Ascending aorta (tissue), 2 donors: ENCODE results near the gene NCKAP5. TPM values are rescaled to one million over a fixed set of nuclear protein-coding genes. Genes with fewer than 3 reads are reported as not detected.

ENCODE experiments used
- DNase-seq, 2 donors: peaks; one replicate each; pipeline ENCODE4 v3.0.0-alpha.2; 2019; ENCODE audit warnings: low spot score in 2 of 2
- H3K27ac ChIP-seq, 2 donors: fragments of 200-600 bp; sonication (generic); one replicate each; pipeline ENCODE4 v1.5.1; 2016 to 2017; ENCODE audit warnings: mild to moderate bottlenecking in 1 of 2
- H3K27me3 ChIP-seq: fragments of 200-600 bp; sonication (generic); one replicate; pipeline ENCODE4 v1.5.1; 2017
- H3K36me3 ChIP-seq, 2 donors: fragments of 200-600 bp; sonication (generic); one replicate each; pipeline ENCODE4 v1.5.1; 2016
- H3K4me1 ChIP-seq, 2 donors: fragments of 200-600 bp; sonication (generic); one replicate each; pipeline ENCODE4 v1.5.1; 2016 to 2017; ENCODE audit warnings: mild to moderate bottlenecking in 1 of 2
- H3K4me3 ChIP-seq, 2 donors: fragments of 200-600 bp; sonication (generic); one replicate each; pipeline ENCODE4 v1.5.1; 2016 to 2017; ENCODE audit warnings: mild to moderate bottlenecking in 1 of 2
- H3K9me3 ChIP-seq, 2 donors: fragments of 200-600 bp; sonication (generic); one replicate each; pipeline ENCODE4 v1.5.1; 2016
- CTCF ChIP-seq, 3 experiments: fragments of 200-600 bp in 2 of 3; fragments of 450-650 bp in 1 of 3; sonication (generic) in 2 of 3; IDR thresholded peaks; one replicate each; pipeline ENCODE4 v1.5.1; 2016 to 2019; ENCODE audit warnings: antibody characterized with exemption in 3 of 3, mild to moderate bottlenecking in 1 of 3, moderate library complexity in 1 of 3
- intact Hi-C: fragments of 100-400 bp; cut with DNase I; formaldehyde crosslinking; loops from one replicate; pipeline ENCODE4 v1.15.1; 2023
- total RNA-seq: library from RNA; depleted of rRNA; stranded (reverse); fragments of >200 nt; gene quantifications from one replicate; pipeline ENCODE4 v1.1.0, GENCODE V29; 2016

The NCKAP5 gene
- total RNA-seq, 1 donor from 2014 or later, result 0.75 TPM

- intact Hi-C loops, result no loop called here
These were observed 70.9 kb downstream of the NCKAP5 start for GRCh38 chr2:133497270-133497893.

GRCh38 chr2:133496501-133497269 is 71.6 kb downstream of the NCKAP5 start:
- no peaks in the 10 kb centered on the region for H3K27me3 ChIP-seq
- intact Hi-C loops, result no loop called here
- no peaks in the 10 kb centered on the region for H3K9me3 ChIP-seq
- no peaks in the 10 kb centered on the region for H3K4me1 ChIP-seq
- no peaks in the 10 kb centered on the region for H3K36me3 ChIP-seq
- no peak for DNase-seq
- no peak overlapping the region for H3K27ac ChIP-seq
- H3K4me3 ChIP-seq, result no peak overlapping the region
- TF ChIP-seq CTCF (IDR thresholded peaks at IDR 0.05), result no peak

More at GRCh38 chr2:133497270-133497893, 70.9 kb downstream of the NCKAP5 start:
- H3K36me3 ChIP-seq, result no peaks in the 10 kb centered on the region
- H3K27ac ChIP-seq, result no peak overlapping the region
- DNase-seq, result no peak
- no peak for TF ChIP-seq CTCF (IDR thresholded peaks at IDR 0.05)
- H3K27me3 ChIP-seq, result no peaks in the 10 kb centered on the region
- no peaks in the 10 kb centered on the region for H3K4me1 ChIP-seq
- no peaks in the 10 kb centered on the region for H3K9me3 ChIP-seq
- no peak overlapping the region for H3K4me3 ChIP-seq

- Histone ChIP-seq H3K4me1 (peaks cover 0 to 3% of the 10 kb centered on the region in 2 donors), H3K9me3 (no peaks in the 10 kb centered on the region), H3K27me3 (no peaks in the 10 kb centered on the region), H3K27ac (no peak overlapping the region), H3K36me3 (no peaks in the 10 kb centered on the region), H3K4me3 (no peak overlapping the region)
- intact Hi-C loops, result no loop called here
- TF ChIP-seq CTCF (IDR thresholded peaks at IDR 0.05), result no peak
- DNase-seq, result no peak
These were observed 73.0 kb downstream of the NCKAP5 start for GRCh38 chr2:133495226-133495625.

GRCh38 chr2:133492719-133493380 is 75.4 kb downstream of the NCKAP5 start:
- no peak overlapping the region for H3K27ac ChIP-seq
- TF ChIP-seq CTCF (IDR thresholded peaks at IDR 0.05), result no peak
- no peaks in the 10 kb centered on the region for H3K36me3 ChIP-seq
- no peak overlapping the region for H3K4me3 ChIP-seq
- H3K9me3 ChIP-seq, result no peaks in the 10 kb centered on the region
- H3K4me1 ChIP-seq, result peaks cover 0 to 3% of the 10 kb centered on the region in 2 donors
- no peaks in the 10 kb centered on the region for H3K27me3 ChIP-seq
- intact Hi-C loops, result no loop called here
- no peak for DNase-seq

GRCh38 chr2:133490411-133490980 is 77.8 kb downstream of the NCKAP5 start:
- Histone ChIP-seq H3K9me3 (no peaks in the 10 kb centered on the region), H3K27ac (no peak overlapping the region), H3K4me3 (no peak overlapping the region), H3K4me1 (peaks cover 0 to 3% of the 10 kb centered on the region in 2 donors), H3K36me3 (no peaks in the 10 kb centered on the region), H3K27me3 (no peaks in the 10 kb centered on the region)
- no peak for TF ChIP-seq CTCF (IDR thresholded peaks at IDR 0.05)
- DNase-seq, result no peak
- intact Hi-C loops, result no loop called here
